HG03103 (cell line): ENCODE results near the gene GOLGA5.
"Not testable (repeated sequence)": the region's sequence is repeated elsewhere in the genome, so short reads cannot be mapped to it uniquely, and the experiment has no call there.

Experiments
- ATAC-seq: cut with Tn5 transposase; IDR thresholded peaks from one replicate; pipeline ENCODE4 v1.9.1; 2021; ENCODE audit warnings: low read depth; ENCODE audit not compliant: unreplicated experiment

GOLGA5 gene

DNA sequence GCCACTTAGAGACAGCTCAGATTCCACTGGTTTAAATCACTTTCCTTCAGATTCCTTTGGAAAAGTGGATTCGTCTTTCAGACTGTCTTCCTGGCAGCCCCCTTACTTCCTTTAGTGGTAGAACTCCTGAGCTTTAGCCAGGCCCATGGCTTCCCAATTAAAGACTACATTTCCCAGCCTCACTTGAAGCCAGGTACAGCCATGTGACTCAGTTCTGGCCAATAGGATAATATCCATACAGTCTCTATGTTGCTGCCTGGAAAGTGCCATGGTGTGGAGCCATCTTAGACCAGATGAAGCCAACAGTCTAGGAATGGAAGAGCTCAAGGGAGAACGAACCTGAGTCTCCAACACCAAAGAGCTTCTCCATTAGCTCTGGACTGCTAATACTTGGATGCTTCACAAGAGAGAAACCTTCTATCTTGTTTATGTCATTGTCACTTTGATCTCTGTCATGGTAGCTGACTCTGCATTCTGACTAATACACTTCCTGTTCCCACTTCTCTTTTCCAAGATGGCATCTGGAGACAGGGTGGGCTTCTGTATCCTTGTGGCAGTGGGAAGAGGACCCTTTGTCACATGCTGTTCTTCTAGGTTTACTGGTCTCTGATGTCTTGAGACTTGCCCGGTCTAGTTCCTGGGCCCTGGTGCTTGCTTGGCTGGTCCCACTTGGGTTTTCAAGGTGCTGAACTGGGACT, 15.1 kb upstream of the GOLGA5 start:
- ATAC-seq: not testable (repeated sequence)

DNA sequence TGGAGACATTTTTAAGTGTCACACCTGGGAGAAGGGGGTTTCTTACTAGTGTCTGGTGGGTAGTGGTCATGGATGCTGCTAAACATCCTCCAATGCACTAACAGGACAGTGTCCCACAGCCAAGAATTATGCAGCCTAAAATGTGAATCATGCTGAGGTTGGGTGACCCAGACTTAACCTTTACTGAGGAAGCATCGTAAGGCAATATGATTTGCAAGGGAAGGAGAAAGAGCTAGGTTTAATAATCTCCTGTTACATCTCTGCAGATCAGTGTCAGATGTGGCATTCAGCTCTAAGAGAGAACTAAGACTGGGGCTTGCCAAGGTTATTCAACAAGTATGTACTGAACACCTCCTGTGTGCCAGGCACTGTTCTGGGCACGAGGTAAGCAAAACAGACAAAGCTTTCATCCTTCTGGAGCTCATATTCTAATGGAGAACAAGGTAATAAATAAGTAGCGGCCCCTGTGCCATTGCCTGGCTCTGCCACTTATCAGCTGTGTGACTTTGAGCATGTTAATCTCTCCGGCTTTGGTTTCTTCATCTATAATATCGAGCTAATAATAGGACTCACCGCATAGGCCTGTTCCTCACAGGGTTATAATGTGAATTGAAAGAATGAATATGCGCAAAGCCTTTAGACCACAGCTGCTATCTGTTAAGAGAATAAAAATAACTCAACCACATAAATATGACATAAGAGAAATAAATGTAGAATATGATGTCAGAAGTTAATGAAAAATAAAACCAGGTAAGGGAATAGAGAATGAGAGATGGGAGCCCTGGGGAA, 13.5 kb upstream of the GOLGA5 start:
- ATAC-seq: no peak

DNA sequence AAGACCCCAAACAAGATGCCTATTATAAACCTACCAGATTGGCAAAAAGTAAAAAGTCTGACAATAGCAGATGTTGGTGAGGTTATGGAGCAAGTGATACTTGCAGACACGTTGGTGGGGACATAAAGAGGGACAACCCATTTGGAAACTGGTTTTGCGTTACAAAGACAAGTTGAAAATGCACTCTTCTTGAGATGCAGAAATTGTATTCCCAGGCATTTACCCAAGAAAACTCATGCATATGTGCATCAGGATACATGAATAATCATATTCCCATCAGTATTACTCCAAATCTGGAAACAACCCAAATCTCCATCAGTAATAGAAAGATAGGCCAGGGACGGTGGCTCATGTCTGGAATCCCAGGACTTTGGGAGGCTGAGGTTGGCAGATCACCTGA, 12.8 kb upstream of the GOLGA5 start:
- no peak for ATAC-seq

- no peak for ATAC-seq
These were observed 10.2 kb upstream of the GOLGA5 start for GRCh38 chr14:92783813-92784431.

GRCh38 chr14:92785667-92786426, 8.3 kb upstream of the GOLGA5 start:
- ATAC-seq: no peak

- no peak for ATAC-seq
These were observed 7.7 kb upstream of the GOLGA5 start for GRCh38 chr14:92786427-92786756.

DNA sequence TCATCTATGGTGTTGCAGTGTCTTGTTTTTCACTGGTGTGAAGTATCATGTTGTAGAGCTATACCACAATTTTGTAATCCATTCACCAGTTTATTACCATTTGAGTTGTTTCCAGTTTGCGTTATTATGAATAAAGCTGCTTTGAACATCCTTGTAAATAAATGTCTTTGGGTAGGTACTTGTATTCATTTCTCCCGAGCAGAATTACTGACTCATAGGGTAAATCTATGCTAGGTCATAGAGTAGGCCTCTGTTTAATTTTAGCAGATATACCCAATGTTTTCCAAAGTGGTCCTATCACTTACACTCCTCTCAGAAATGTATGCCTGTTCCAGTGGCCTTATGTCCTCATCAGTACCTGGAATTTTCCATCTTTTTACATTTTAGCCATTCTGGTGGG, 6.6 kb upstream of the GOLGA5 start:
- no peak for ATAC-seq

GRCh38 chr14:92789457-92790089, 4.5 kb upstream of the GOLGA5 start:
- ATAC-seq: no peak

DNA sequence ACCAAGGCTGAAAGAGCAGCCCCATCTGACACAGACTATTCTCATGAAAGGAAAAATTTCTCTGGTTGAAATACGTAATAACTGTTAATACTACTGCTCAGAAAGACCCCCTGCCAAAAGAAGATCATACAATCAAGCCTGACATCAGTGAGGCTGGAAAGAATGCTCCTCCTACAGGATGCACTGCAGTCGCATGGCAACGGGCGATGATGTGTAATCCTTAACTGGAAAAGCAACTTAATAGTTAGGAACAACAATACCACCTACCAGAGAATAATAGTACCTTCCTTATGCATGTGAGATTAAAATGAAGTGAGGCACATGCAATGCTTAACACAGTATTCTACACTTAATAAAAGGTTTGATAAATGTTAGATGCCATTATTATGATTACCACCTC, 1.2 kb upstream of the GOLGA5 start:
- no peak for ATAC-seq

DNA sequence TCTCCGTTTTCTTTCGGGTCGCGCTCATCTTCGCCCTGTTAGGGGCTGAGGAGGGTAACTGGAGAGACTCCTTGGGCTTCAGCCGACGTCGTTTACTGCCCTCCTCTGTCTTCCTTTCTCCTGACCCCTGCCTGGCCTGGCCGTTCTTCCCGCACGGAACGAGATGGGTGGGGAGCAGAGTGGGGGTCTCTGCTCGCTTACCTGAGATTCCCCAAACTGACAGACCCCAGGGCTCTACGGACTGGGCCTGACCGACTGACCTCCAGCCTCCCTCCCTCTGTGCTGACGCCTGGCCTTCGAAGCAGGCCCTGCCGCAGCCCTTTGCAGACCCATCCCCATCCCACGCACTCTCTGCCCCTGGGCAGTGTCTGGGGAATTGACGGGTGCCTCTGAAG, 439 bp downstream of the GOLGA5 start:
- no peak for ATAC-seq

DNA sequence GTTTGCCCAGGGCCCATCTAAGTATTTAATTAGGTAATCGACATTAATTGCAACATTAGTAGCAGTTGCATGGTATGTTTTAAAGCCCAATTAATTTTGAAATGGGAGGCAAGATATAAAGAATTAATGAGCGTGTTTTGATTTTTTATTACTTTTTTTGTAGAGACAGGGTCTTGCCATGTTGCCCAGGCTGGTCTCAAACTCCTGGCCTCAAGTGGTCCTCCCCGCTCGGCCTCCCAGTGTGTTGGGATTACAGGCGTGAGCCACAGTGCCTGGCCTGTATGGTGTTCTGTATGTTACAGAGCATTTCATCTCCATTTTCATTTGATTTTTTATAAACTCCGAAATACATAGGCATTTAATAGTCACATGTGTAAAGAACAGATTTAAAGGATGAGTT, 856 bp downstream of the GOLGA5 start:
- ATAC-seq: no peak

DNA sequence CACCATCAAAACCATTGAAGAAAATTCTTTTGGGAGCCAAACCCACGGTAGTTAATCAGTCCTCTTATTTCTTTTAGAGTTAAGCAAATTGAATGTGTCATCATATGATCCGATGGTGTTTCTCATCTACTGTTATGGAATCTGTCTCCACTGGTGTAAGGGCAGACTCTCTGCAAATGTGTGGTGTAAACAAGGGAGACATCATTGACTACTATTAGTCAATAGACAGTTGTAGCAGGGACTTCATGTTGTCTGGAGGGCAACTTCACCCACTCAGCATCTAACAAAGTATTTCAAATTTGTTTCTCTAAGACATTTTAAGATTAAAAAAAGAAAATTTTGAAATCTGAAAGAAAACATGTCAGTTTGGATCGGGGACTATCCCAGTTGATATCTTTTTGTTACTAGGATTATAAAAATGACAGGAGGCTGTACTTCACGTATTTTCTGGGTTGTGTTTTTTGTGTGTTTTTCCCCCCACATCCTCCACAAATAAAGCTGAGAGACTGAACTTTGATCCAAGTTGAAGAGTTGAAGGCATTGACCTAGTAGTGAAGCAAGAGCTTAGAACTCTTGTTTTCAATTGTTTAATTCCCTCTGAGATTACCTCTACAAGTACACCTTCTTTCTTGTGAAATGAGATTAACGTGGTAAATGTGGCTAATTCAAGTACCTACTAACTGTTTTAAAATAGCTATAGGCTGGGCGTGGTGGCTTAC, 4.0 kb downstream of the GOLGA5 start:
- no peak for ATAC-seq

DNA sequence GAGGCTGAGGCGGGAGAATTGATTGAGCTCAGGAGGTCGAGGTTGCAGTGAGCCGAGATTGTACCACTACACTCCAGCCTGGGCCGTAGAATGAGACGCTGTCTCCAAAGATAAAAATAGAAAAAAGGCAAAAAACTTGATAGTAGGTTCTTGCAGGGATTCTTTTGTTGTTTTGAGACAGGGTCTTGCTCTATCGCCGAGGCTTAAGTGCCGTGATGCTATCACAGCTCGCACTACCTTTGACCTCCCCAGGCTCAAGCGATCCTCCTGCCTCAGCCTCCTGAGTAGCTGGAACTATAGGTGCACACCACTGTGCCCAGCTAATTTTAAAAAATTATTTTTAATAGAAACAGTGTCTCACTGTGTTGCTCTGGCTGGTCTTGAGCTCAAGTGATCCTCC, 4.7 kb downstream of the GOLGA5 start:
- no peak for ATAC-seq

DNA sequence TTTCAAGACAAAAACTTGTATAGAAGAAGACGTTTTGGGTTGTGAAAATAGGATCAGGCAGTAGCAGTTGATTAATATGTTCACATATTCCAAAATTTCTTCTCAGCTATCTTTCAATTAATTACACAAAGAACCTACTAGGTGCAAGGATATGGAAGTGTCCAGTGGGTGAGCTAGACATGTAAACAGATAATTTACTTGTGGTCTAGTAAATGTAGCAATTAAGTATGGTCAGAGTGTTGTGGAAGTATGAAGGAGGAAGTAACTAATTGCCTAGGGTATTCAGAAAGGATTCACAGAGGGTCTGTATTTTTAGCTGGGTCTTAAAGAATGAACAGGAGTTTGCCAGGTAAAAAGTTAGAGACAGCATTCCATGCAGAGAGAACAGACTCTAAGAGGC, 5.9 kb downstream of the GOLGA5 start:
- no peak for ATAC-seq

DNA sequence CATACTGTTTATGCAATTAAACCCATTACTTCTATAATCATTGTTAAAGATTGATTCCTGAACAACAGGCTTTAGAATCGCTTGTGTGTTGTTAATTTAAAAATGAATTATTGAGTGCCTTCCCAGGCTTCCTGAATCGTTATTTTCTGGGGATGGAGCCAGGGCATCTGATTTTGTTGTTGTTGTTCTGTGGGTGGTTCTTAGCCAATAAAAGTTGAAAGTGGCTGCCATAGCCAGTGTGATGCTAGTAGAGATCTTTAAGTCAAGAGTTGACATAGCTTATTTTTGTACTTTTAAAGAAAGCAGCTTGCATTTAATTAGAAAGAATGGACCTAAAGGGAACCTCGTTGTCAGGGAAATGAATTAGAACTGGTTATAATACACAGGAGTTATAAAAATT, 6.4 kb downstream of the GOLGA5 start:
- ATAC-seq: no peak

DNA sequence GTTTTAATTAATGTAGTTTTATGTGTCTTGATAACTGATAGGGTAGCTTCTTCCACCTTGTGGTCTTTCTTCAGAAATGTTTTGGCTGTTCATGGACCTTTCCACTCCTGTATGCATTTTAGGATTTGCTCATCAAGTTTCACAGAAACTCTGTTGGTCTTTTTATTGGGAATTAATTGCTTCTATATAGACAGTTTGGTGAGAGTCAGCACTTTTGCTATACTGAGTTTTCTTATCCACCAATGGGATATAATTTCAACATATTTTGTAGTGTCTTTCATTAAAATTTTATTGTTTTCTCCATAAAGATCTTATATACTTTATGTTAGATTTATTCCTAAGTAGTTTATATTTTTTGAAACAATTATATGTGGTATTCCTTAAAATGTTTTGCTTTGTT, 7.8 kb downstream of the GOLGA5 start:
- no peak for ATAC-seq

GRCh38 chr14:92802678-92803077, 8.6 kb downstream of the GOLGA5 start:
- ATAC-seq: no peak

GRCh38 chr14:92813201-92813600, 19.1 kb downstream of the GOLGA5 start:
- ATAC-seq: no peak

DNA sequence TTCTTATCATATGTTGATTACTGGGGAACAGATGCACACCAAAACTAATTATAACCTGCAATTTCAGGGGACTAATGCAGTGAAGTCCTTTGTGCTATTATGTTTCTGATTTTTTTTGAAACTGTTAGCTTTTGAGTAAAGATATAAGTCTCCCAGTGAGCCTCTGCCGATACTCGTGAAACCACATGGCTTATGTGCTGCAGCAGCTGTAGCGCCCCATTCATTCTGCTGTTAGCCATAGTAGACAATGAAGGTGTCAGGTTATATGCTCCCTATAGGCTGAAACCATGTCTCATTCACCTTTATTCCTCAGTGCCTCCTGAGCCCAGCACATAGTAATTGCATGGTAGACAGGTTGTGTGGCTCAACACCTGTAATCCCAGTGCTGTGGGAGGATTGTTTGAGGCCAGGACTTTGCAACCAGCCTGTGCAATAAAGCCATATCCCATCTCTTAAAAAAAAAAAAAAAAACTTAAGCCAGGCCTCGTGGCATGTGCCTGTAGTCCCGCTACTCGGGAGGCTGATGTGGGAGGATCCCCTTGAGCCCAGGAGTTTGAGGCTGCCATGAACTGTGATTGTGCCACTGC, 25.0 kb downstream of the GOLGA5 start:
- ATAC-seq: no peak
